GM10266 (cell line): Measurements from ENCODE around the gene SPSB2.

Experiments used
- DNase-seq: peaks from one replicate; pipeline ENCODE4 v3.0.0; 2012; ENCODE audit errors: extremely low spot score
- TF ChIP-seq, protein P1 (sequence below): IDR thresholded peaks from 2 replicates; pipeline ENCODE4 v1.5.1; 2012; ENCODE audit warnings: mild to moderate bottlenecking, low read depth; ENCODE audit not compliant: control insufficient read depth, insufficient read depth; ENCODE audit errors: missing control alignments

SPSB2 gene

DNA sequence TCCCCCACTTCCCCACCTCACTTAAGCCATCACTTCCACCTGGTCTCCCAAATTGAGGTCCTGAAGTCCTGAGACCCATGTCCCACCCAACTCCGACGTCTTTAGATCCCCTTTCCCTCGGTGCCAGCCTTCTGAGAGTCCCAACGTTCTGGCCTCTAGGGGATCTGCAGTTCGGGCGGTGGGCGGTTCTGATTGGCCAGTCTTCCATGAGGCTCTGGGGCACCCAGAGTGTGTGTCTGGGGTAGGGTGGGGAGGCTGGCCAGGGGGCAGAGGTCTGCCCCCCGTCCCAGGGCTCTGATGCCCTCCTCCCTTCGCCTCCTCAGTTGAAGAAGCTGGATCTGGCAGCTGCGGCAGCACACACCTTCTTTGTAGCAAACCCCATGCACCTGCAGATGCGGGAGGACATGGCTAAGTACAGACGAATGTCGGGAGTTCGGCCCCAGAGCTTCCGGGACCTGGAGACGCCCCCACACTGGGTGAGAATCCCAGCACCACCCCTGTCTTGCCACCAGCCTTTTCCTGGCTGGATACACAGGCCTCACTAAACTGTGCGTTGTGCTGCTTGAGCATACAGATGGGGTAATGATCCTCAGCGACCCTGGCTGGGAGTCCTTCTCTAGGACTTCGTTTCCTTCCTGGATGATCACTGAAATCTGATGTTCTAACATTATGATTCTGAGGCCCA, 43.4 kb downstream of the SPSB2 start:
- no peak for DNase-seq

DNA sequence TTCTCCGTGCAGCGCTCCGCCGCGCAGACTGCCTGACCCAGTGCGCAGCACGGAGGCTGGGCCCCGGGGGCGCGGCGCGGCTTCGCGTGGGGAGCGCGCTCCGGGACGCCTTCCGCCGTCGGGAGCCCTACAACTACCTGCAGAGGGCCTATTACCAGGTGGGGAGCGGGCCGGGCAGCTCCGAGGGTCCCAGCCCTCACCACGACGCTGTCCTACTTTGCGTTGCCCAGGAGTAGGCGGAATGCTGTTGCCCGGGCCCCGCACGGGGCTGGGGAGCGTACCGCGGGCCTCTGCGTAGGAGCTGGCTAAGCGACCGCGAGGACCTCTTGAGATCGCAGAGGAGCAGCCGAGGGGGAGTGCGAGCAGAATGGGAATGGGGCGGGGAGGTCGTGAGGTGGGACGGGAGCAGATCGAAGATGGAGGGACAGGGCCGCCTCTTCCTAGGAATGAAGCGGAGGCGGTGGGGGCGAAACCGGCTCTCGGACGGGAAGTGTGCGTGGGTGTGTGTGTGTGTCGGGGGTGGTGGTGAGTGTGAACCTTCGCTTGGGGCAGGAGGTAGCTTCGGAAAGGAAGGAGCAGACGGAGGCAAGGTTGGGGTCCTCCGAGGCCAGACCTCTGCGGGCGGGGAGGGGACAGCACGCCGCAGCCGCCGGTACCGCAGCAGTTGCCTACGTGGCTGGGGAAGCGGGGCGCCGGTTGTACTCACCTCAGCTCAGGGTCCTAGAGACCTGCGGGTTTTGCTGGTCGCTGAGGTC, 44.1 kb downstream of the SPSB2 start:
- no peak for DNase-seq

More for the DNA sequence above, 43.4 kb downstream of the SPSB2 start:
- TF ChIP-seq, protein P1, sequence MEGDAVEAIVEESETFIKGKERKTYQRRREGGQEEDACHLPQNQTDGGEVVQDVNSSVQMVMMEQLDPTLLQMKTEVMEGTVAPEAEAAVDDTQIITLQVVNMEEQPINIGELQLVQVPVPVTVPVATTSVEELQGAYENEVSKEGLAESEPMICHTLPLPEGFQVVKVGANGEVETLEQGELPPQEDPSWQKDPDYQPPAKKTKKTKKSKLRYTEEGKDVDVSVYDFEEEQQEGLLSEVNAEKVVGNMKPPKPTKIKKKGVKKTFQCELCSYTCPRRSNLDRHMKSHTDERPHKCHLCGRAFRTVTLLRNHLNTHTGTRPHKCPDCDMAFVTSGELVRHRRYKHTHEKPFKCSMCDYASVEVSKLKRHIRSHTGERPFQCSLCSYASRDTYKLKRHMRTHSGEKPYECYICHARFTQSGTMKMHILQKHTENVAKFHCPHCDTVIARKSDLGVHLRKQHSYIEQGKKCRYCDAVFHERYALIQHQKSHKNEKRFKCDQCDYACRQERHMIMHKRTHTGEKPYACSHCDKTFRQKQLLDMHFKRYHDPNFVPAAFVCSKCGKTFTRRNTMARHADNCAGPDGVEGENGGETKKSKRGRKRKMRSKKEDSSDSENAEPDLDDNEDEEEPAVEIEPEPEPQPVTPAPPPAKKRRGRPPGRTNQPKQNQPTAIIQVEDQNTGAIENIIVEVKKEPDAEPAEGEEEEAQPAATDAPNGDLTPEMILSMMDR: no peak

DNA sequence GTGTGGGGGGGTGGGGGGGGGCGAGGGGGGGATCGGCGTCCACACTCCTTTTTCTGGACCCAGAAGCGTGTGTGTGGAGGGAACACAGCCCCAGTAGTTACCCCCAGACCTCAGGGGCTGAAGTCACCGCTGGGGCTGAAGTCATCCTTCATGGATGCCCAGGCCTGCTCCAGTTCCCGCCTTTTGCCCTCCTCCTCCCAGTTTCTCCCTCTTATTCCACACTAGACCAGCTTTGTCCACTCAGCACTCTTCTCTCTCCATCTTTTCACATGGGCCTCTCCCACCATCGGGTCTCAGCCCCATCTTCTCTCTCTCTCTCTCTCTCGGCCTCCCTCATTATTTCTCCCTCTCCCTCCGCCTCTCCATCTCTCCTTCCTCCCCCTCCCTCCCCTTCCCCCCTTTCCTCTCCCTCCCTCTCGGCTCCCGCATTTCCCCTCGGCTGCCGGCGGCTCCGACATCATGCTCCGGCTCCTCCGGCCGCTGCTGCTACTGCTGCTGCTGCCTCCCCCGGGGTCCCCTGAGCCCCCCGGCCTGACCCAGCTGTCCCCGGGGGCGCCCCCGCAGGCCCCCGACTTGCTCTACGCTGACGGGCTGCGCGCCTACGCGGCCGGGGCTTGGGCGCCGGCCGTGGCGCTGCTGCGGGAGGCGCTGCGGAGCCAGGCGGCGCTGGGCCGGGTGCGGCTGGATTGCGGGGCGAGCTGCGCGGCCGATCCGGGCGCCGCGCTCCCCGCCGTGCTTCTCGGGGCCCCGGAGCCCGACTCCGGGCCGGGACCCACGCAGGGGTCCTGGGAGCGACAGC, 44.9 kb downstream of the SPSB2 start, which contains the start of gene P3H3:
P3H3 (plus strand) TSS at position 426 of the 799 bp plus-strand sequence; CDS start at position 460, 34 bp downstream.
- DNase-seq: no peak
- TF ChIP-seq, protein P1: peak; percentile 40

More for the DNA sequence above, 44.1 kb downstream of the SPSB2 start:
- TF ChIP-seq, protein P1: no peak

DNA sequence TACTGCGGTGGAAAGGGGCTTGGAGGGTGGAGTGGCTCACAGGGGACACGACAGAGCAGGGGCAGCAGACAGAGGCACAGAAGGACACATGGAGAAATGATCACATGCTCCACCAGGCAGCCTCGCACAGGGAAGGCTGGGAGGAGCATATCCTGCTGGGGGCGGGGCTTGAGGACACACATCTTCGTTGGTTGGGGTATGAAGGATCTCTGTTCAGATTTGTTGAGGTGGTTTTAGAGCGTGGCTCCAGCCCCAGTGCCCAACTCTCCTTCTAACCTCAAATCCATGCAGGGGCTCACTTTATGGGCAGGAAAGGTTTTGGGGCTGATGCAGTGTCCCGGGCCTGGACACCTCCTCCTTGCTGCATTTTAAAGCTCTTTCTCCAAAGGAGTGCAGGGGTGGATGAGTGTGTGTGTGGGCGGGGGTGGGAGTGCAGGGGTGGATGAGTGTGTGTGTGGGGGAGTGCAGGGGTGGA, 45.6 kb downstream of the SPSB2 start:
- peak; percentile 71 for DNase-seq
- TF ChIP-seq, protein P1: no peak

GRCh38 chr12:6826734-6827436, 46.2 kb downstream of the SPSB2 start:
- no peak for DNase-seq

DNA sequence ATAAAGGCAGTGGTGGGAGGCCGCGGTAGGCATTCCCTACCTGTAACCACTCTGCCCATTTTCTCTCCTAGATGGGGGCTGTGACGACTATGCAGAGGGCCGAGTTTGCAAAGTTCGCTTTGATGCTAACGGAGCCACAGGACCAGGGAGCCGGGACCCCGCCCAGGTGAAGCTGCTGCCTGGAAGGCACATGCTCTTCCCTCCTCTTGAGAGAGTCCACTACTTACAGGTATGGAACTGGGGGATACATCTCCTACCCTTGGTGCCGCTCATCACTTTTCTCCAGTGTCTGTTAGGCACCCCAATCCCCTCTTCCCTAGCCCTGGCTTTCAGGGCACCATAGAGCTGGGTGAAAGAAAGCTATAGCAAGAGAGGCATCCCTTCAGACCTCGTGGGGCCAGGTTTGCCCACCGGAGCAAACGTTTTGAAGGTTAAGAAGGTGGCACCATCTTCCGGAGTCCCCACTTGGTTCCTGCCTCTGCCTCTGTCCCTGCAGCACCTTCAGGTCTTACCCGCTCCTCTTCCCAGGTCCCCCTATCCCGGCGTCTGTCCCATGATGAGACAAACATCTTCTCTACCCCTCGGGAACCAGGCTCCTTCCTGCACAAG, 46.9 kb downstream of the SPSB2 start:
- no peak for DNase-seq

More at GRCh38 chr12:6826734-6827436, 46.2 kb downstream of the SPSB2 start:
- TF ChIP-seq, protein P1: no peak

More for the DNA sequence above, 46.9 kb downstream of the SPSB2 start:
- TF ChIP-seq, protein P1: no peak
